ENCODE data around the gene STARD7. TPM values are rescaled to one million over a fixed set of nuclear protein-coding genes. Genes with fewer than 3 reads are reported as not detected.
"Not testable (repeated sequence)": the region's sequence is repeated elsewhere in the genome, so short reads cannot be mapped to it uniquely, and the experiment has no call there.

Gene STARD7
- polyA plus RNA-seq, 1 donor (not counting 4 experiments of a cell fraction or from before 2014, with no cell fraction given) = 73.4 TPM

DNA sequence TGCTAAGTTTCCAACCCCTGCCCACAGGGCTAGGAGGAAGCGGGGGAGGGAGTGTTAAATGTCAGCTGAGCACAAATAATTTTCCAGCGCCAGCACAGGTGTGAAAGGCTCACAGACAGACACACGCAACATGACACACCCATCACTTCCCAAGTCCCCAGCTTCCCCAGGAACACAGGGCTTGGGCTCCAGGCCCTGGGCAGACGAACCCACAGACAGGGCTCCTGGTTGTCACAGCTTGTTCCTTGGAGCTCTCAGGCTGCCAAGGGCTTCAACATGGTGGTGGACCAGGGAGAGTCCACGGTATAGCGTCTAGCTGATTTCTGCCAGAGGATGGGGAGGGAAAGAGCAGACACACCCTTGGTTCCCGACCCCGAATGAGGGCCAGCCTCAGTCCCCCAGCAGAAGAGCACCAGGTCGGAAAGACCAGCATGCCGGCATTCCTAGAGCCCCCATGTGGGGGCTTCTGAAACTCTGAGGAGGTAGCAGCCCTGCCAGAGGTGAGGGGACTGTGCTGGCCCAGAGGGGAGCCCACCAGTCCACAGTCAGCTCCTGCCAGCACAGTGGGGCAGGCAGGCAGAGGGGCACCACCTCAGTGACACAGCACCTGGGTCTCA, 65.3 kb downstream of the STARD7 start:
- peaks cover 31% of the 10 kb centered on the region for H3K4me1 ChIP-seq (ENCODE audit: control insufficient read depth, extremely low read depth, insufficient read depth, low read length)
- dilution Hi-C loops (cut with MboI; ENCODE audit: extremely low pct_ligation_motif_present, low sequenced_read_pairs) = no loop called here
- H3K27me3 ChIP-seq (ENCODE audit: control insufficient read depth, extremely low read depth, insufficient read depth, low read length) = no peaks in the 10 kb centered on the region
- H4K20me1 ChIP-seq (ENCODE audit: control insufficient read depth, extremely low read depth, insufficient read depth, low read length) = no peaks in the 10 kb centered on the region
- H3K9me3 ChIP-seq (ENCODE audit: control insufficient read depth, low read depth, low read length) = no peaks in the 10 kb centered on the region
- DNase-seq (ENCODE audit: low read depth, low spot score) (no peak), FAIRE-seq (no peak)
- H3K36me3 ChIP-seq (ENCODE audit: control insufficient read depth in 2 of 2, extremely low read depth in 1 of 2, insufficient read depth in 2 of 2, low read length in 2 of 2) = no peaks in the 10 kb centered on the region
- no peaks in the 10 kb centered on the region for H3K79me2 ChIP-seq (ENCODE audit: control insufficient read depth, insufficient read depth, low read length)
- H3K9me1 ChIP-seq (ENCODE audit: control insufficient read depth, extremely low read depth, insufficient read depth, low read length) = no peaks in the 10 kb centered on the region
- H2AFZ ChIP-seq (ENCODE audit: control insufficient read depth, low read length) = no peak overlapping the region
- H3K4me2 ChIP-seq (ENCODE audit: control insufficient read depth, extremely low read depth, insufficient read depth, low read depth, low read length) = no peak overlapping the region
- H3K9ac ChIP-seq (ENCODE audit: control insufficient read depth, extremely low read depth, insufficient read depth, low read length) = no peak overlapping the region
- H3K4me3 ChIP-seq (ENCODE audit: control insufficient read depth in 2 of 3, extremely low read depth in 1 of 3, insufficient read depth in 2 of 3, low read depth in 1 of 3, low read length in 3 of 3) = no peak overlapping the region
- TF ChIP-seq EZH2 (IDR thresholded peaks at IDR 0.05; ENCODE audit: low read length) = no peak
- TF ChIP-seq, protein P1, sequence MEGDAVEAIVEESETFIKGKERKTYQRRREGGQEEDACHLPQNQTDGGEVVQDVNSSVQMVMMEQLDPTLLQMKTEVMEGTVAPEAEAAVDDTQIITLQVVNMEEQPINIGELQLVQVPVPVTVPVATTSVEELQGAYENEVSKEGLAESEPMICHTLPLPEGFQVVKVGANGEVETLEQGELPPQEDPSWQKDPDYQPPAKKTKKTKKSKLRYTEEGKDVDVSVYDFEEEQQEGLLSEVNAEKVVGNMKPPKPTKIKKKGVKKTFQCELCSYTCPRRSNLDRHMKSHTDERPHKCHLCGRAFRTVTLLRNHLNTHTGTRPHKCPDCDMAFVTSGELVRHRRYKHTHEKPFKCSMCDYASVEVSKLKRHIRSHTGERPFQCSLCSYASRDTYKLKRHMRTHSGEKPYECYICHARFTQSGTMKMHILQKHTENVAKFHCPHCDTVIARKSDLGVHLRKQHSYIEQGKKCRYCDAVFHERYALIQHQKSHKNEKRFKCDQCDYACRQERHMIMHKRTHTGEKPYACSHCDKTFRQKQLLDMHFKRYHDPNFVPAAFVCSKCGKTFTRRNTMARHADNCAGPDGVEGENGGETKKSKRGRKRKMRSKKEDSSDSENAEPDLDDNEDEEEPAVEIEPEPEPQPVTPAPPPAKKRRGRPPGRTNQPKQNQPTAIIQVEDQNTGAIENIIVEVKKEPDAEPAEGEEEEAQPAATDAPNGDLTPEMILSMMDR (optimal IDR thresholded peaks at IDR 0.05 in 1 of 3, IDR thresholded peaks at IDR 0.05 in 1 of 3, conservative IDR thresholded peaks at IDR 0.05 in 1 of 3; ENCODE audit: extremely low read depth in 1 of 3, insufficient read depth in 2 of 3, low read length in 3 of 3) = no peak
- no peak overlapping the region for H3K27ac ChIP-seq (ENCODE audit: control insufficient read depth, insufficient read depth, low read length)

DNA sequence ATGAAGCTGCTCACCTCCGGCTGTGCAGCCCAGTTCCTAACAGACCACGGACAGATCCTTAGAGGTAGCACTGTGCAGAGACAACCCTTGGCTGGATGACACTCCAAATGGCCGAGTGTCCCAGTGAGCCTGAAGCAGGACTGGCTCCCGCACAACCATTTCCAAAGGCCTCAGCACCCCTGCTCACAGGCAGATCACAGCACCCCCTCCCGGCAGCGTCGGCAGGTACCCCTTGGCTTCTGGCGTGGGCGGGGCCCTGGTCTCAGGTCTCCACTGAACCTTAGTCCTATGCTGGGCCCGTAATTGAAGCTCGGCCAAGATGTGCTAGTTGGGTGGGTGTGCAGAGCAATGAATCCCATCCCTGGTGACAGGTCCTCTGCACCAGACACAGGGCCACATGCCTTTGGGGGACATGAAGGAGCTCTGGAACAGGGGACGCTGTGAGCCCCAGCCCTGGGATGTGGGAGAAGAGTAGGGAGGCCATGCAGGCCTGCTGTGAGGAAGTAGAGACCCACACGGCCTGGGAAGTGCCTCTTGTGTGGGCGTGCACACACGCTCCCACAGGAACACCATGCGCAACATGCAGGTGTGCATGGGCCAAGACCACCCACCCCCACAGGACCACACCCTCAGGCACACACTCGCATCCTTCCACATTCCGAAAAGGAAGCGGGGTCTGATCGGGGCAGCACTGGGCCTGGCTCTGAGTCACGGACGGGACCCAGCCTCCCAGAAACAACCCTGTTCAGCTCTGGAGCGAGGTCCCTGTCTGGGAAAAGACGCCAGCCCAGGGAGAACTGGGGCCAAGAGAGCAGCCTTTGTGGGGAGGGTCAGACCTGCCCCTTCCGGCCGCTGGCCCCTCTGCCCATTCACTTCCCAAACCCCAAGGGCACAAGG, 66.2 kb downstream of the STARD7 start:
- H3K9ac ChIP-seq (ENCODE audit: control insufficient read depth, extremely low read depth, insufficient read depth, low read length) = no peak overlapping the region
- H3K4me3 ChIP-seq (ENCODE audit: control insufficient read depth in 2 of 3, extremely low read depth in 1 of 3, insufficient read depth in 2 of 3, low read depth in 1 of 3, low read length in 3 of 3) = no peak overlapping the region
- TF ChIP-seq EZH2 (IDR thresholded peaks at IDR 0.05; ENCODE audit: low read length) = no peak
- TF ChIP-seq, protein P1 (optimal IDR thresholded peaks at IDR 0.05 in 1 of 3, IDR thresholded peaks at IDR 0.05 in 1 of 3, conservative IDR thresholded peaks at IDR 0.05 in 1 of 3; ENCODE audit: extremely low read depth in 1 of 3, insufficient read depth in 2 of 3, low read length in 3 of 3) = no peak
- H3K36me3 ChIP-seq (ENCODE audit: control insufficient read depth in 2 of 2, extremely low read depth in 1 of 2, insufficient read depth in 2 of 2, low read length in 2 of 2) = no peaks in the 10 kb centered on the region
- no peak overlapping the region for H3K4me2 ChIP-seq (ENCODE audit: control insufficient read depth, extremely low read depth, insufficient read depth, low read depth, low read length)
- DNase-seq (ENCODE audit: low read depth, low spot score) = no peak
- H3K9me3 ChIP-seq (ENCODE audit: control insufficient read depth, low read depth, low read length) = no peaks in the 10 kb centered on the region
- H3K4me1 ChIP-seq (ENCODE audit: control insufficient read depth, extremely low read depth, insufficient read depth, low read length) = peaks cover 24% of the 10 kb centered on the region
- H3K27me3 ChIP-seq (ENCODE audit: control insufficient read depth, extremely low read depth, insufficient read depth, low read length) = peaks cover 5% of the 10 kb centered on the region
- dilution Hi-C loops (cut with MboI; ENCODE audit: extremely low pct_ligation_motif_present, low sequenced_read_pairs) = no loop called here
- H3K79me2 ChIP-seq (ENCODE audit: control insufficient read depth, insufficient read depth, low read length) = no peaks in the 10 kb centered on the region
- no peak for FAIRE-seq
- H3K9me1 ChIP-seq (ENCODE audit: control insufficient read depth, extremely low read depth, insufficient read depth, low read length) = no peaks in the 10 kb centered on the region
- no peak overlapping the region for H2AFZ ChIP-seq (ENCODE audit: control insufficient read depth, low read length)
- no peaks in the 10 kb centered on the region for H4K20me1 ChIP-seq (ENCODE audit: control insufficient read depth, extremely low read depth, insufficient read depth, low read length)
- H3K27ac ChIP-seq (ENCODE audit: control insufficient read depth, insufficient read depth, low read length) = no peak overlapping the region

DNA sequence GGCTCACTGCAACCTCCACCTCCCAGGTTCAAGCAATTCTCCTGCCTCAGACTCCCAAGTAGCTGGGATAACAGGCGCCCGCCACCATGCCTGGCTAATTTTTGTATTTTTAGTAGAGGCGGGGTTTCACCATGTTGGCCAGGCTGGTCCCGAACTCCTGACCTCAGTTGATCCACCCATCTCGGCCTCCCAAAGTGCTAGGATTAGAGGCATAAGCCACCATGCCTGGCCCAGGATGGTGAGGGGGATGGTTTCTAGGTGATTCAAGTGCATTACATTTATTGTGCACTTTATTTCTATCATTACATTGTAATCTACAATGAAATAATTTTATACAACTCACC, 67.0 kb downstream of the STARD7 start:
- dilution Hi-C loops (cut with MboI; ENCODE audit: extremely low pct_ligation_motif_present, low sequenced_read_pairs); DNase-seq (ENCODE audit: low read depth, low spot score); H3K4me2 ChIP-seq (ENCODE audit: control insufficient read depth, extremely low read depth, insufficient read depth, low read depth, low read length); H3K4me3 ChIP-seq (ENCODE audit: control insufficient read depth in 2 of 3, extremely low read depth in 1 of 3, insufficient read depth in 2 of 3, low read depth in 1 of 3, low read length in 3 of 3); H3K27ac ChIP-seq (ENCODE audit: control insufficient read depth, insufficient read depth, low read length); H3K9me1 ChIP-seq (ENCODE audit: control insufficient read depth, extremely low read depth, insufficient read depth, low read length); H4K20me1 ChIP-seq (ENCODE audit: control insufficient read depth, extremely low read depth, insufficient read depth, low read length); H3K36me3 ChIP-seq (ENCODE audit: control insufficient read depth in 2 of 2, extremely low read depth in 1 of 2, insufficient read depth in 2 of 2, low read length in 2 of 2); H3K9me3 ChIP-seq (ENCODE audit: control insufficient read depth, low read depth, low read length); FAIRE-seq; H3K27me3 ChIP-seq (ENCODE audit: control insufficient read depth, extremely low read depth, insufficient read depth, low read length); H3K79me2 ChIP-seq (ENCODE audit: control insufficient read depth, insufficient read depth, low read length); H3K9ac ChIP-seq (ENCODE audit: control insufficient read depth, extremely low read depth, insufficient read depth, low read length); H2AFZ ChIP-seq (ENCODE audit: control insufficient read depth, low read length): not testable (repeated sequence)
- H3K4me1 ChIP-seq (ENCODE audit: control insufficient read depth, extremely low read depth, insufficient read depth, low read length) = peaks cover 15% of the 10 kb centered on the region
